H1 (cell line): ENCODE measurements around the gene CISH. TPM values are rescaled to one million over a fixed set of nuclear protein-coding genes. Genes with fewer than 3 reads are reported as not detected.

ENCODE experiments used
- ATF3 ChIP-seq: IDR thresholded peaks from 2 replicates; pipeline ENCODE4 v1.6.1; 2011; ENCODE audit warnings: low read depth, mild to moderate bottlenecking, low read length; ENCODE audit not compliant: insufficient read depth
- BACH1 ChIP-seq: IDR thresholded peaks from 2 replicates; pipeline ENCODE4 v1.6.1; 2012; ENCODE audit warnings: low read length, improper control_type of control experiment
- BRCA1 ChIP-seq: IDR thresholded peaks from 2 replicates; pipeline ENCODE4 v1.6.1; 2012; ENCODE audit warnings: low read depth, low read length, improper control_type of control experiment
- CBX5 ChIP-seq: fragments of 300-800, 300-1000 bp; sonication (generic); IDR thresholded peaks from 2 replicates; pipeline ENCODE4 v1.7.1; 2016; ENCODE audit warnings: antibody characterized with exemption, low read length, low read depth
- CBX8 ChIP-seq: fragments of 300-800, 300-1000 bp; sonication (generic); IDR thresholded peaks from 2 replicates; pipeline ENCODE4 v1.7.1; 2016; ENCODE audit warnings: low read depth, low read length, borderline replicate concordance
- CEBPB ChIP-seq: IDR thresholded peaks from 2 replicates; pipeline ENCODE4 v1.6.1; 2012; ENCODE audit warnings: low read depth, low read length
- CHD2 ChIP-seq: IDR thresholded peaks from 2 replicates; pipeline ENCODE4 v1.6.1; 2012; ENCODE audit warnings: low read length, improper control_type of control experiment
- EGR1 ChIP-seq: IDR thresholded peaks from 2 replicates; pipeline ENCODE4 v1.6.1; 2011; ENCODE audit warnings: low read depth, low read length, borderline replicate concordance
- GABPA ChIP-seq: IDR thresholded peaks from 2 replicates; pipeline ENCODE4 v1.6.1; 2011; ENCODE audit warnings: mild to moderate bottlenecking, low read length, moderate library complexity, borderline replicate concordance; ENCODE audit not compliant: insufficient read depth
- HDAC2 ChIP-seq, 2 experiments: fragments of 300-600 bp in 1 of 2; sonication (generic) in 1 of 2; IDR thresholded peaks; 2 replicates each; pipeline ENCODE4 v1.6.1; 2011 to 2012; ENCODE audit warnings: low read depth in 2 of 2, low read length in 2 of 2, mild to moderate bottlenecking in 2 of 2, moderate library complexity in 2 of 2, borderline replicate concordance in 1 of 2, inconsistent platforms in 1 of 2
- KDM1A ChIP-seq: fragments of 200-600, 300-600 bp; sonication (generic); IDR thresholded peaks from 2 replicates; pipeline ENCODE4 v1.7.1; 2016; ENCODE audit warnings: mild to moderate bottlenecking, low read length, borderline replicate concordance
- PHF8 ChIP-seq: fragments of 200-600 bp; sonication (generic); conservative IDR thresholded peaks from 2 replicates; pipeline ENCODE4 v1.7.1; 2012; ENCODE audit warnings: low read depth, mild to moderate bottlenecking, inconsistent platforms, low read length, moderate library complexity
- POLR2AphosphoS5 ChIP-seq: IDR thresholded peaks from 2 replicates; pipeline ENCODE4 v1.6.1; 2011; ENCODE audit warnings: low read depth, low read length
- POU5F1 ChIP-seq: IDR thresholded peaks from 2 replicates; pipeline ENCODE4 v1.6.1; 2011; ENCODE audit warnings: low read depth, mild to moderate bottlenecking, low read length, moderate library complexity
- SIN3A ChIP-seq, 2 experiments: IDR thresholded peaks in 1 of 2; conservative IDR thresholded peaks in 1 of 2; 2 replicates each; pipeline ENCODE4 v1.6.1; 2011 to 2012; ENCODE audit warnings: low read length in 2 of 2, improper control_type of control experiment in 1 of 2, low read depth in 1 of 2, mild to moderate bottlenecking in 1 of 2
- SIX5 ChIP-seq: IDR thresholded peaks from 2 replicates; pipeline ENCODE4 v1.6.1; 2011; ENCODE audit warnings: mild to moderate bottlenecking, low read depth, low read length
- SP2 ChIP-seq: IDR thresholded peaks from 2 replicates; pipeline ENCODE4 v1.6.1; 2012; ENCODE audit warnings: mild to moderate bottlenecking, low read length, inconsistent platforms
- TAF1 ChIP-seq: IDR thresholded peaks from 2 replicates; pipeline ENCODE4 v1.6.1; 2011; ENCODE audit warnings: mild to moderate bottlenecking, low read depth, low read length
- TBP ChIP-seq: IDR thresholded peaks from 2 replicates; pipeline ENCODE4 v1.6.1; 2011; ENCODE audit warnings: low read depth, low read length, improper control_type of control experiment
- YY1 ChIP-seq: IDR thresholded peaks from 2 replicates; pipeline ENCODE4 v1.6.1; 2011; ENCODE audit warnings: low read depth, mild to moderate bottlenecking, low read length
- polyA plus RNA-seq, 7 experiments: library from polyadenylated mRNA; depleted of rRNA in 3 of 7; stranded (reverse) in 5 of 7; unstranded in 2 of 7; fragments of >200 nt in 5 of 7; fragments of 200-250 nt in 2 of 7; gene quantifications; 1 replicate in 5 of 7; 2 replicates in 1 of 7; 4 replicates in 1 of 7; pipeline versions ENCODE4 v1.2.1 to v1.2.3, GENCODE V29; 2011 to 2013; ENCODE audit warnings: missing spikeins in 2 of 7, mixed read lengths in 2 of 7
- total RNA-seq: library from RNA; stranded (reverse); fragmentation: NEBNext Ultra II Directional; extraction: Animal tissue kit (Norgen Biotek cat#: 25700); gene quantifications from 2 replicates; pipeline ENCODE4 v1.2.1, GENCODE V29; 2021
- TF ChIP-seq, protein P1 (sequence below), 3 experiments: IDR thresholded peaks; 1 replicate in 2 of 3; 2 replicates in 1 of 3; pipeline versions ENCODE4 v1.5.1 to v1.6.1; 2011; ENCODE audit warnings: low read length in 3 of 3, mild to moderate bottlenecking in 3 of 3, inconsistent platforms in 2 of 3, low read depth in 1 of 3, moderate library complexity in 1 of 3; ENCODE audit not compliant: insufficient read depth in 1 of 3; ENCODE audit errors: control extremely low read depth in 1 of 3
- TF ChIP-seq, protein P2 (sequence below): IDR thresholded peaks from 2 replicates; pipeline ENCODE4 v1.6.1; 2012; ENCODE audit warnings: inconsistent platforms

Gene CISH
- total and polyA plus RNA-seq, 2 of the 8 experiments (the other 6 are each of a cell fraction or from before 2014, with no cell fraction given) = 1.9 to 2.2 TPM

- TF ChIP-seq SIN3A (conservative IDR thresholded peaks at IDR 0.05 in 1 of 2, IDR thresholded peaks at IDR 0.05 in 1 of 2; ENCODE audit: low read depth in 1 of 2, low read length in 2 of 2) = no peak
- peak; percentile 66 for TF ChIP-seq SP2
- TF ChIP-seq, protein P1, sequence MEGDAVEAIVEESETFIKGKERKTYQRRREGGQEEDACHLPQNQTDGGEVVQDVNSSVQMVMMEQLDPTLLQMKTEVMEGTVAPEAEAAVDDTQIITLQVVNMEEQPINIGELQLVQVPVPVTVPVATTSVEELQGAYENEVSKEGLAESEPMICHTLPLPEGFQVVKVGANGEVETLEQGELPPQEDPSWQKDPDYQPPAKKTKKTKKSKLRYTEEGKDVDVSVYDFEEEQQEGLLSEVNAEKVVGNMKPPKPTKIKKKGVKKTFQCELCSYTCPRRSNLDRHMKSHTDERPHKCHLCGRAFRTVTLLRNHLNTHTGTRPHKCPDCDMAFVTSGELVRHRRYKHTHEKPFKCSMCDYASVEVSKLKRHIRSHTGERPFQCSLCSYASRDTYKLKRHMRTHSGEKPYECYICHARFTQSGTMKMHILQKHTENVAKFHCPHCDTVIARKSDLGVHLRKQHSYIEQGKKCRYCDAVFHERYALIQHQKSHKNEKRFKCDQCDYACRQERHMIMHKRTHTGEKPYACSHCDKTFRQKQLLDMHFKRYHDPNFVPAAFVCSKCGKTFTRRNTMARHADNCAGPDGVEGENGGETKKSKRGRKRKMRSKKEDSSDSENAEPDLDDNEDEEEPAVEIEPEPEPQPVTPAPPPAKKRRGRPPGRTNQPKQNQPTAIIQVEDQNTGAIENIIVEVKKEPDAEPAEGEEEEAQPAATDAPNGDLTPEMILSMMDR (IDR thresholded peaks at IDR 0.05; ENCODE audit: control extremely low read depth in 1 of 3, insufficient read depth in 1 of 3, low read depth in 1 of 3, low read length in 3 of 3) = no peak
- no peak for TF ChIP-seq BACH1
- TF ChIP-seq CEBPB = no peak
- no peak; the same call in 1 of the 2 replicates for TF ChIP-seq PHF8
- TF ChIP-seq YY1 = no peak
- TF ChIP-seq EGR1 = no peak
- no peak for TF ChIP-seq GABPA
- TF ChIP-seq, protein P2, sequence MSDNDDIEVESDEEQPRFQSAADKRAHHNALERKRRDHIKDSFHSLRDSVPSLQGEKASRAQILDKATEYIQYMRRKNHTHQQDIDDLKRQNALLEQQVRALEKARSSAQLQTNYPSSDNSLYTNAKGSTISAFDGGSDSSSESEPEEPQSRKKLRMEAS = no peak
- no peak for TF ChIP-seq CBX5
- TF ChIP-seq CBX8 = no peak
- TF ChIP-seq POU5F1 = no peak
- TF ChIP-seq ATF3 = no peak
- peak; percentile 97 for TF ChIP-seq KDM1A
- no peak for TF ChIP-seq TBP
- TF ChIP-seq POLR2AphosphoS5 = no peak
- peak; percentile 87 for TF ChIP-seq CHD2
- no peak; the same call in 1 of the 2 replicates for TF ChIP-seq TAF1
- TF ChIP-seq BRCA1 = no peak
- peak in 1 of 2 experiments; percentile 92; a peak in 1 of 4 replicates for TF ChIP-seq HDAC2 (IDR thresholded peaks at IDR 0.05; ENCODE audit: borderline replicate concordance in 1 of 2, low read depth in 2 of 2, low read length in 2 of 2)
- TF ChIP-seq SIX5 = no peak
These were observed 44.0 kb downstream of the CISH start, which contains the start of gene C3orf18 (continued) for GRCh38 chr3:50567386-50568167.
